IMR-90 (cell line): Measurements from ENCODE around the gene KIF18B. TPM values are rescaled to one million over a fixed set of nuclear protein-coding genes. Genes with fewer than 3 reads are reported as not detected.

ENCODE experiments used
- ATAC-seq: fragments of 200-7000 bp; cut with Tn5 transposase; 2 replicates; pipeline ENCODE4 v1.9.1; 2020; ENCODE audit warnings: low read depth, mild to moderate bottlenecking, moderate library complexity
- BruUV-seq: library from RNA; stranded (reverse); fragments of 400-500 nt; replicated peaks from 2 replicates; lab custom pipeline; 2021; lab: Mats Ljungman, UMichigan
- CTCF ChIA-PET: fragments of 300-600 bp; formaldehyde crosslinking; extraction: SDS; loops from one replicate; lab custom pipeline; 2021; ENCODE audit warnings: antibody characterized with exemption; lab: Yijun Ruan, JAX
- POLR2A ChIA-PET: fragments of 300-600 bp; sonication (Branson Sonifier 250); formaldehyde crosslinking; loops from one replicate; lab custom pipeline; 2022; ENCODE audit warnings: antibody characterized with exemption; ENCODE audit not compliant: unreplicated experiment; lab: Charles Lee
- DNase-seq: peaks from one replicate; pipeline ENCODE4 v3.0.0; 2013
- H2AFZ ChIP-seq: replicated peaks from 2 replicates; pipeline ENCODE3; 2013; ENCODE audit warnings: low read length, mild to moderate bottlenecking; ENCODE audit not compliant: poor library complexity
- H2AK5ac ChIP-seq: 2 replicates; pipeline ENCODE4 v1.6.1; 2013; ENCODE audit warnings: low read depth, low read length, inconsistent platforms
- H2AK9ac ChIP-seq: replicated peaks from 2 replicates; pipeline ENCODE3; 2013; ENCODE audit warnings: mild to moderate bottlenecking, low read depth, low read length, moderate library complexity; ENCODE audit not compliant: poor library complexity
- H2BK120ac ChIP-seq: 2 replicates; pipeline ENCODE4 v1.6.1; 2013; ENCODE audit warnings: low read depth, low read length, inconsistent platforms
- H2BK15ac ChIP-seq: 3 replicates; pipeline ENCODE4 v1.6.1; 2013; ENCODE audit warnings: low read depth, low read length, inconsistent platforms
- H2BK20ac ChIP-seq: 2 replicates; pipeline ENCODE4 v1.6.1; 2013; ENCODE audit warnings: low read depth, mild to moderate bottlenecking, inconsistent platforms, low read length, moderate library complexity
- H2BK5ac ChIP-seq: 2 replicates; pipeline ENCODE4 v1.6.1; 2013; ENCODE audit warnings: mild to moderate bottlenecking, low read depth, low read length, inconsistent platforms; ENCODE audit not compliant: poor library complexity, severe bottlenecking
- H3K14ac ChIP-seq: replicated peaks from 2 replicates; pipeline ENCODE4 v1.6.1; 2013; ENCODE audit warnings: low read depth, low read length, inconsistent platforms
- H3K18ac ChIP-seq: 2 replicates; pipeline ENCODE4 v1.6.1; 2013; ENCODE audit warnings: low read depth, low read length, control low read depth
- H3K23ac ChIP-seq: 2 replicates; pipeline ENCODE4 v1.6.1; 2013; ENCODE audit warnings: low read depth, low read length, inconsistent platforms
- H3K27ac ChIP-seq: 2 replicates; pipeline ENCODE4 v1.5.1; 2013; ENCODE audit warnings: mild to moderate bottlenecking, control low read depth, low read length; ENCODE audit not compliant: insufficient read depth
- H3K27me3 ChIP-seq: 2 replicates; pipeline ENCODE4 v1.6.1; 2013; ENCODE audit warnings: low read length; ENCODE audit not compliant: control insufficient read depth, insufficient read depth
- H3K36me3 ChIP-seq: 2 replicates; pipeline ENCODE4 v1.6.1; 2013; ENCODE audit warnings: low read length, mixed read lengths; ENCODE audit not compliant: control insufficient read depth, insufficient read depth
- H3K4ac ChIP-seq: 2 replicates; pipeline ENCODE4 v1.6.1; 2013; ENCODE audit warnings: low read depth, low read length, inconsistent platforms
- H3K4me1 ChIP-seq: 2 replicates; pipeline ENCODE4 v1.6.1; 2013; ENCODE audit warnings: low read length, mixed read lengths; ENCODE audit not compliant: control insufficient read depth, insufficient read depth
- H3K4me2 ChIP-seq: 2 replicates; pipeline ENCODE4 v1.6.1; 2013; ENCODE audit warnings: low read depth, mild to moderate bottlenecking, control low read depth, low read length, moderate library complexity
- H3K4me3 ChIP-seq: 2 replicates; pipeline ENCODE4 v1.5.1; 2013; ENCODE audit warnings: low read depth, mild to moderate bottlenecking, control low read depth, low read length, moderate library complexity; ENCODE audit not compliant: insufficient read depth
- H3K56ac ChIP-seq: 2 replicates; pipeline ENCODE4 v1.6.1; 2013; ENCODE audit warnings: low read length, inconsistent platforms; ENCODE audit not compliant: insufficient read depth; ENCODE audit errors: extremely low read depth
- H3K79me1 ChIP-seq, 2 experiments: 2 replicates each; pipeline ENCODE4 v1.6.1; 2013; ENCODE audit warnings: low read length in 2 of 2, inconsistent platforms in 1 of 2, low read depth in 1 of 2
- H3K9ac ChIP-seq: 2 replicates; pipeline ENCODE4 v1.6.1; 2013; ENCODE audit warnings: low read depth, low read length, control low read depth
- H3K9me1 ChIP-seq: 2 replicates; pipeline ENCODE4 v1.6.1; 2013; ENCODE audit warnings: low read length, inconsistent platforms; ENCODE audit not compliant: insufficient read depth
- H3K9me3 ChIP-seq: 2 replicates; pipeline ENCODE4 v1.6.1; 2013; ENCODE audit warnings: low read length; ENCODE audit not compliant: control insufficient read depth, insufficient read depth
- H4K20me1 ChIP-seq: 2 replicates; pipeline ENCODE4 v1.6.1; 2013; ENCODE audit warnings: low read length, inconsistent platforms; ENCODE audit not compliant: insufficient read depth
- H4K5ac ChIP-seq: 2 replicates; pipeline ENCODE4 v1.6.1; 2013; ENCODE audit warnings: mild to moderate bottlenecking, low read depth, low read length, control low read depth
- H4K8ac ChIP-seq, 2 experiments: 2 replicates each; pipeline ENCODE4 v1.6.1; 2013; ENCODE audit warnings: low read depth in 2 of 2, low read length in 2 of 2, control low read depth in 1 of 2, inconsistent platforms in 1 of 2
- H4K91ac ChIP-seq: 2 replicates; pipeline ENCODE4 v1.6.1; 2013; ENCODE audit warnings: low read depth, low read length, inconsistent platforms; ENCODE audit not compliant: insufficient read depth
- BHLHE40 ChIP-seq: fragments of 150-350 bp; IDR thresholded peaks from 2 replicates; pipeline ENCODE4 v1.6.1; 2016; ENCODE audit warnings: mild to moderate bottlenecking, low read depth, low read length
- CEBPB ChIP-seq: IDR thresholded peaks from 2 replicates; pipeline ENCODE4 v1.6.1; 2012; ENCODE audit warnings: low read depth, low read length, improper control_type of control experiment
- CHD1 ChIP-seq: IDR thresholded peaks from 2 replicates; pipeline ENCODE4 v1.6.1; 2012; ENCODE audit warnings: low read depth, low read length, improper control_type of control experiment
- FOS ChIP-seq: fragments of 150-350 bp; IDR thresholded peaks from 2 replicates; pipeline ENCODE4 v1.6.1; 2016; ENCODE audit warnings: low read depth, low read length
- MAFK ChIP-seq: IDR thresholded peaks from 2 replicates; pipeline ENCODE4 v1.6.1; 2012; ENCODE audit warnings: low read depth, low read length, improper control_type of control experiment
- MAZ ChIP-seq: IDR thresholded peaks from 2 replicates; pipeline ENCODE4 v1.6.1; 2012; ENCODE audit warnings: low read depth, mild to moderate bottlenecking, low read length, improper control_type of control experiment, moderate library complexity, borderline replicate concordance
- MXI1 ChIP-seq: IDR thresholded peaks from 2 replicates; pipeline ENCODE4 v1.6.1; 2012; ENCODE audit warnings: low read depth, mild to moderate bottlenecking, low read length, moderate library complexity, borderline replicate concordance
- NFE2L2 ChIP-seq: fragments of 150-350 bp; IDR thresholded peaks from 2 replicates; pipeline ENCODE4 v1.6.1; 2016; ENCODE audit warnings: low read depth, mild to moderate bottlenecking, low read length
- POLR2A ChIP-seq: IDR thresholded peaks from 2 replicates; pipeline ENCODE4 v1.6.1; 2012; ENCODE audit warnings: mild to moderate bottlenecking, low read depth, low read length
- RAD21 ChIP-seq: IDR thresholded peaks from 2 replicates; pipeline ENCODE4 v1.6.1; 2012; ENCODE audit warnings: low read length, improper control_type of control experiment
- RCOR1 ChIP-seq: IDR thresholded peaks from 2 replicates; pipeline ENCODE4 v1.6.1; 2012; ENCODE audit warnings: mild to moderate bottlenecking, low read length, improper control_type of control experiment; ENCODE audit not compliant: insufficient replicate concordance
- RFX5 ChIP-seq: IDR thresholded peaks from 2 replicates; pipeline ENCODE4 v1.8.0; 2012; ENCODE audit warnings: low read depth, mild to moderate bottlenecking, low read length, moderate library complexity
- SMC3 ChIP-seq: fragments of 150-350 bp; IDR thresholded peaks from 2 replicates; pipeline ENCODE4 v1.6.1; 2016; ENCODE audit warnings: low read depth, mild to moderate bottlenecking, antibody characterized with exemption, low read length, moderate library complexity
- WGBS, 2 experiments: methylation state at CpG; one replicate each; pipeline versions ENCODE4 v1.1.5 to v1.1.7; 2013; ENCODE audit warnings: missing lambda C conversion rate in 2 of 2; ENCODE audit not compliant: insufficient read length in 1 of 2; ENCODE audit errors: extremely low coverage in 2 of 2; 5-methylcytosine and 5-hydroxymethylcytosine counted together
- dilution Hi-C: fragments of 300-500 bp; cut with HindIII; formaldehyde crosslinking; loops from one replicate; pipeline ENCODE4 v1.14.3; 2018; ENCODE audit warnings: low sequenced_read_pairs; ENCODE audit not compliant: unreplicated experiment
- in situ Hi-C: fragments of 300-500 bp; cut with MboI; formaldehyde crosslinking; loops from 3 replicates; pipeline ENCODE4 v1.14.3; 2019; ENCODE audit warnings: low sequenced_read_pairs, inconsistent platforms, mixed read lengths
- intact Hi-C: fragments of 100-400 bp; cut with micrococcal nuclease; formaldehyde crosslinking; loops from 2 replicates; pipeline ENCODE4 v1.10.0; 2022
- polyA plus RNA-seq, 3 experiments: library from polyadenylated mRNA; depleted of rRNA; stranded (reverse); fragments of >200 nt; gene quantifications; 2 replicates each; pipeline ENCODE4 v1.2.3, GENCODE V29; 2012; ENCODE audit warnings: low replicate concordance in 1 of 3
- total RNA-seq: library from RNA; depleted of rRNA; stranded (reverse); fragments of >200 nt; gene quantifications from 2 replicates; pipeline ENCODE4 v1.2.3, GENCODE V29; 2012
- TF ChIP-seq, protein P1 (sequence below): fragments of 150-350 bp; IDR thresholded peaks from 2 replicates; pipeline ENCODE4 v1.6.1; 2016; ENCODE audit warnings: low read depth, mild to moderate bottlenecking, low read length, moderate library complexity, borderline replicate concordance
- TF ChIP-seq, protein P2 (sequence below): conservative IDR thresholded peaks from 2 replicates; pipeline ENCODE4 v1.5.1; 2012; ENCODE audit warnings: mild to moderate bottlenecking, low read depth, low read length, improper control_type of control experiment
- TF ChIP-seq, protein P3 (sequence below): fragments of 150-350 bp; IDR thresholded peaks from 2 replicates; pipeline ENCODE4 v1.6.1; 2017; ENCODE audit warnings: mild to moderate bottlenecking, antibody characterized with exemption, low read length, low read depth

The KIF18B gene
- total and polyA plus RNA-seq, 2 of the 4 experiments (the other 2 are of a cell fraction): 1.3 to 16.0 TPM

DNA sequence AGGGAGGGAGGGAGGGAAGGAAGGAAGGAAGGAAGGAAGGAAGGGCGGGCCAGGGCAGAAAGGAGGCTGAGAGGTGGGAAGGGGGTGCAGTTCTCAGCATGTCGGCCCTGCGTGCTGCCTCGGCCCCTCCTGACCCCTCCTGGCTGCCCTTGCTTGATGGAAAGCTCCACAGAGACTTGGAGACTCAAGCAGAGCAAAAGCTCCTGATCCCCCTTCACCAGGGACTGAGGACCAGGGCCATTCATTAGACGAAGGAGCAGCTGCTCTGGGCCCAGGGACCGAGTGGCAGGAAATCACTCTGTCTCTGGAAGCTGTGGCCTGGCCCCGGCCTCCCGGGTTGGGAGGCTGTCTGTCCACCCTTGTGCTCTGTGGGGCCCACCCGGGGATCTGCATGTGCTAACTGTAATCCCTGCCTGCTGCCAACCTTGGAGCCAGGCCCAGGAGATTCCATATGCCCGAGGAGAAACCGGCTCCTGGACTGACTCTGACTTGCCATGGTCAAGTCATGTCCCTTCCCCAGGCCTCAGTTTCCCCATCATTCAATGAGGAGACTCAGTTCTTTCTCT, 47.9 kb upstream of the KIF18B start:
- intact Hi-C loops (no loop called here), dilution Hi-C loops (no loop called here), in situ Hi-C loops (no loop called here)
- Histone ChIP-seq H3K56ac (no peak overlapping the region), H2BK5ac (no peak overlapping the region), H3K23ac (no peak overlapping the region), H2BK120ac (no peak overlapping the region), H3K4me2 (no peak overlapping the region), H2BK15ac (no peak overlapping the region), H3K9me3 (peaks cover 4% of the 10 kb centered on the region; the same call in 1 of the 2 replicates), H3K4me3 (no peak overlapping the region), H3K14ac (no peak overlapping the region), H4K91ac (no peak overlapping the region), H3K36me3 (no peaks in the 10 kb centered on the region), H3K4me1 (no peaks in the 10 kb centered on the region; the same call in 1 of the 2 replicates), H3K27ac (no peak overlapping the region), H4K5ac (no peak overlapping the region), H2BK20ac (no peak overlapping the region), H3K18ac (no peak overlapping the region), H4K8ac (no peak overlapping the region), H2AK9ac (peak overlapping the region; percentile 74), H2AK5ac (no peak overlapping the region), H4K20me1 (no peaks in the 10 kb centered on the region), H3K79me1 (no peaks in the 10 kb centered on the region), H3K9me1 (no peaks in the 10 kb centered on the region), H2AFZ (no peak overlapping the region), H3K27me3 (peaks cover 28% of the 10 kb centered on the region), H3K4ac (no peak overlapping the region), H3K9ac (no peak overlapping the region)
- peak; percentile 40 for ATAC-seq
- ChIA-PET CTCF (no interaction called here), POLR2A (no interaction called here)
- TF ChIP-seq FOS: no peak
- TF ChIP-seq BHLHE40: no peak
- TF ChIP-seq POLR2A: no peak
- TF ChIP-seq SMC3: no peak
- no peak for TF ChIP-seq RCOR1
- TF ChIP-seq MXI1: no peak
- no peak for TF ChIP-seq MAFK
- no peak for TF ChIP-seq RFX5
- TF ChIP-seq RAD21: no peak
- no peak for TF ChIP-seq CHD1
- TF ChIP-seq, protein P1, sequence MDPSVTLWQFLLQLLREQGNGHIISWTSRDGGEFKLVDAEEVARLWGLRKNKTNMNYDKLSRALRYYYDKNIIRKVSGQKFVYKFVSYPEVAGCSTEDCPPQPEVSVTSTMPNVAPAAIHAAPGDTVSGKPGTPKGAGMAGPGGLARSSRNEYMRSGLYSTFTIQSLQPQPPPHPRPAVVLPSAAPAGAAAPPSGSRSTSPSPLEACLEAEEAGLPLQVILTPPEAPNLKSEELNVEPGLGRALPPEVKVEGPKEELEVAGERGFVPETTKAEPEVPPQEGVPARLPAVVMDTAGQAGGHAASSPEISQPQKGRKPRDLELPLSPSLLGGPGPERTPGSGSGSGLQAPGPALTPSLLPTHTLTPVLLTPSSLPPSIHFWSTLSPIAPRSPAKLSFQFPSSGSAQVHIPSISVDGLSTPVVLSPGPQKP: no peak
- TF ChIP-seq, protein P2, sequence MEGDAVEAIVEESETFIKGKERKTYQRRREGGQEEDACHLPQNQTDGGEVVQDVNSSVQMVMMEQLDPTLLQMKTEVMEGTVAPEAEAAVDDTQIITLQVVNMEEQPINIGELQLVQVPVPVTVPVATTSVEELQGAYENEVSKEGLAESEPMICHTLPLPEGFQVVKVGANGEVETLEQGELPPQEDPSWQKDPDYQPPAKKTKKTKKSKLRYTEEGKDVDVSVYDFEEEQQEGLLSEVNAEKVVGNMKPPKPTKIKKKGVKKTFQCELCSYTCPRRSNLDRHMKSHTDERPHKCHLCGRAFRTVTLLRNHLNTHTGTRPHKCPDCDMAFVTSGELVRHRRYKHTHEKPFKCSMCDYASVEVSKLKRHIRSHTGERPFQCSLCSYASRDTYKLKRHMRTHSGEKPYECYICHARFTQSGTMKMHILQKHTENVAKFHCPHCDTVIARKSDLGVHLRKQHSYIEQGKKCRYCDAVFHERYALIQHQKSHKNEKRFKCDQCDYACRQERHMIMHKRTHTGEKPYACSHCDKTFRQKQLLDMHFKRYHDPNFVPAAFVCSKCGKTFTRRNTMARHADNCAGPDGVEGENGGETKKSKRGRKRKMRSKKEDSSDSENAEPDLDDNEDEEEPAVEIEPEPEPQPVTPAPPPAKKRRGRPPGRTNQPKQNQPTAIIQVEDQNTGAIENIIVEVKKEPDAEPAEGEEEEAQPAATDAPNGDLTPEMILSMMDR: no peak
- no peak for TF ChIP-seq MAZ
- no peak for TF ChIP-seq NFE2L2
- no peak for TF ChIP-seq CEBPB
- TF ChIP-seq, protein P3, sequence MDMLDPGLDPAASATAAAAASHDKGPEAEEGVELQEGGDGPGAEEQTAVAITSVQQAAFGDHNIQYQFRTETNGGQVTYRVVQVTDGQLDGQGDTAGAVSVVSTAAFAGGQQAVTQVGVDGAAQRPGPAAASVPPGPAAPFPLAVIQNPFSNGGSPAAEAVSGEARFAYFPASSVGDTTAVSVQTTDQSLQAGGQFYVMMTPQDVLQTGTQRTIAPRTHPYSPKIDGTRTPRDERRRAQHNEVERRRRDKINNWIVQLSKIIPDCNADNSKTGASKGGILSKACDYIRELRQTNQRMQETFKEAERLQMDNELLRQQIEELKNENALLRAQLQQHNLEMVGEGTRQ: no peak
- no peak for DNase-seq
- BruUV-seq: no TSS peak
- 30% methylated on average over 3 of the region's 11 CpGs; no CpG with 5 or more reads in 1 of the 2 experiments for WGBS, 2 experiments
